ENCODE results near the gene RAI2. TPM values are rescaled to one million over a fixed set of nuclear protein-coding genes. Genes with fewer than 3 reads are reported as not detected.

RAI2 gene
- total RNA-seq, 1 experiment from 2014 or later: 0.18 TPM

DNA sequence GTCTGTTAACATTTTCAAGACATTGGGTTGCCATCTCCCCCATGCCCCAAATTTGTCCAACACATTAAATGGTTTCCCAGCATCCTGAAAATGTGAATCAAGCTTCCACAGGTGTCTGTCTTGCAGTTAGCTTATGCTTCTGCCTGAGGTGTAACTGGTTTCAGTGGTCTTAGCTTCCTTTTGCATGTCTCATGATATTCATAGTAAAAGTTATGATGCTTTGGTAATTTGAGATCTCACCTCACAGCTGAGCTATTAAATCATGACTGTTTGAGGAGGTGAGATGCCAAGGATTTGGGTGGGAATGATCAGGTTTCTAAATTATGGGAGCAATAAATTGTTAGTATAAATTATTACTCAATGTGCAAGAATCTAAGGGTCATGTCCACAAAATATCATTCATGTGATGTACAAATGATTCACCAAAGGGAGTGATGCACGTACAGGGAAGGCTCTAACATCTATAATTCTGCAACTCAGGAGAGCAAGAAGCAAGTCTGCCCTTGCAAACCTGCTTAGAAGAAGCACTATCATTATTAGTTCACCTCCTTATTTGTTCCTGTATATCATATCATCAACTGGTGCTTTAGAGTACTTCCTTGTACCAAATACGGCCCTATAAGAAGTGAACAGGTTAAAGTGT, 17.1 kb upstream of the RAI2 start:
- intact Hi-C loops (cut with micrococcal nuclease; ENCODE audit: unreplicated experiment): no loop called here
- H3K4me1 ChIP-seq: no peaks in the 10 kb centered on the region
- no peak for DNase-seq
- H3K9me3 ChIP-seq: no peaks in the 10 kb centered on the region
- CTCF ChIA-PET: no interaction called here
- POLR2A ChIA-PET: no interaction called here
- no peak overlapping the region for H3K4me3 ChIP-seq (ENCODE audit: low read depth, low read length)
- Mint-ChIP-seq H3K27me3 (ENCODE audit: insufficient read depth, unreplicated experiment) (peaks cover 25% of the 10 kb centered on the region), H3K4me1 (ENCODE audit: low read depth, unreplicated experiment) (no peaks in the 10 kb centered on the region), H3K36me3 (ENCODE audit: insufficient read depth, unreplicated experiment) (no peaks in the 10 kb centered on the region), H3K9me3 (ENCODE audit: unreplicated experiment) (no peaks in the 10 kb centered on the region), H3K4me3 (ENCODE audit: unreplicated experiment) (no peak overlapping the region), H3K27ac (ENCODE audit: unreplicated experiment) (no peak overlapping the region)
- BruUV-seq (replicated peaks): no TSS peak
- no peaks in the 10 kb centered on the region for H3K36me3 ChIP-seq (ENCODE audit: control insufficient read depth, insufficient read depth, low read length)
- TF ChIP-seq CTCF (IDR thresholded peaks at IDR 0.05; ENCODE audit: insufficient read depth in 1 of 2, low read depth in 1 of 2, low read length in 1 of 2, severe bottlenecking in 1 of 2, unreplicated experiment in 1 of 2): no peak
- no peaks in the 10 kb centered on the region for H3K27me3 ChIP-seq (replicated peaks; ENCODE audit: control insufficient read depth, insufficient read depth, low read length)

DNA sequence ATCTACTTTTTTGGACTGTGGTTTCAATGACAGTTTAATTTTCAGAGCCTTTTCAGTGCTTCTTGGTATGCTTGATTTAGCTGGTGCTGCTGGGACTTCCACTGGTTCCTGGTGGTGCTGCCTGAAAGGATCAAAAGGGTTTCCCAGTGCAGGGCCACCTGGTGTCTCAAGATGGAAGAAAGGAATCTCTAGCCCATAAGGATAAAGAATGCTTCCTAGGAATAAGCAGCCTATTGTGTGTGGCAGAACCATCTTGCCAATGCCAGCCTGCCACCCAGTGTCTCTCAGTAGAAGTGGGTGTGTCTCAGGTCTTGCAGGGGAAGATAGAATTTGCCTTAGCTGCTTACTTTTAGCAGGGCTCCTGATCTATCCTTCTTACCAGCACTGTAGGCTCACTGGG, 15.0 kb upstream of the RAI2 start:
- intact Hi-C loops (cut with micrococcal nuclease; ENCODE audit: unreplicated experiment): no loop called here
- Histone ChIP-seq H3K4me1 (no peaks in the 10 kb centered on the region), H3K9me3 (no peaks in the 10 kb centered on the region), H3K4me3 (ENCODE audit: low read depth, low read length) (no peak overlapping the region), H3K36me3 (ENCODE audit: control insufficient read depth, insufficient read depth, low read length) (no peaks in the 10 kb centered on the region), H3K27me3 (replicated peaks; ENCODE audit: control insufficient read depth, insufficient read depth, low read length) (no peaks in the 10 kb centered on the region)
- Mint-ChIP-seq H3K4me3 (ENCODE audit: unreplicated experiment) (no peak overlapping the region), H3K4me1 (ENCODE audit: low read depth, unreplicated experiment) (no peaks in the 10 kb centered on the region), H3K36me3 (ENCODE audit: insufficient read depth, unreplicated experiment) (no peaks in the 10 kb centered on the region), H3K27me3 (ENCODE audit: insufficient read depth, unreplicated experiment) (peaks cover 17% of the 10 kb centered on the region), H3K27ac (ENCODE audit: unreplicated experiment) (no peak overlapping the region), H3K9me3 (ENCODE audit: unreplicated experiment) (no peaks in the 10 kb centered on the region)
- no peak for TF ChIP-seq CTCF (IDR thresholded peaks at IDR 0.05; ENCODE audit: insufficient read depth in 1 of 2, low read depth in 1 of 2, low read length in 1 of 2, severe bottlenecking in 1 of 2, unreplicated experiment in 1 of 2)
- ChIA-PET POLR2A (no interaction called here), CTCF (no interaction called here)
- DNase-seq: no peak
- BruUV-seq (replicated peaks): no TSS peak

DNA sequence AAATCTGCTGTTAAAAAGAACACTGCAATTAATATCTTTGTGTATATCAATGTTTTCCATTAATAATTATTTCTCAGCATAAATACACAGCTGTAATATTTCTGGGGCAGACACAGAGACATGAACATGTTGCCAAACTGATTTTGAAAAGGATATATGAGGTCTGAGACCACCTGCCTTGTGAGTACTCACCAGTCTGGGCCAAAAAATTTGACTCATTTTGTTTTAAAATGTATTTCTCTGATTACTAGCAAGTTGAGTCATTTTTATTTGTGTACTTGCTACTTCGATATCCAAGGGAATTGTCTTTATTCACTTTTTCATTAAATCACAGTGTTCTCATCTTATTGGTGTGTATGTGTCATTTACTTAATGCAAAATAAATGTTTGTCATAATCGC, 8.5 kb upstream of the RAI2 start:
- no peak for TF ChIP-seq CTCF (IDR thresholded peaks at IDR 0.05; ENCODE audit: insufficient read depth in 1 of 2, low read depth in 1 of 2, low read length in 1 of 2, severe bottlenecking in 1 of 2, unreplicated experiment in 1 of 2)
- DNase-seq: no peak
- Histone ChIP-seq H3K9me3 (no peaks in the 10 kb centered on the region), H3K36me3 (ENCODE audit: control insufficient read depth, insufficient read depth, low read length) (no peaks in the 10 kb centered on the region), H3K4me3 (ENCODE audit: low read depth, low read length) (no peak overlapping the region), H3K27me3 (replicated peaks; ENCODE audit: control insufficient read depth, insufficient read depth, low read length) (no peaks in the 10 kb centered on the region), H3K4me1 (no peaks in the 10 kb centered on the region)
- Mint-ChIP-seq H3K27me3 (ENCODE audit: insufficient read depth, unreplicated experiment) (peaks cover 6% of the 10 kb centered on the region), H3K4me3 (ENCODE audit: unreplicated experiment) (no peak overlapping the region), H3K27ac (ENCODE audit: unreplicated experiment) (no peak overlapping the region), H3K9me3 (ENCODE audit: unreplicated experiment) (no peaks in the 10 kb centered on the region), H3K4me1 (ENCODE audit: low read depth, unreplicated experiment) (no peaks in the 10 kb centered on the region), H3K36me3 (ENCODE audit: insufficient read depth, unreplicated experiment) (no peaks in the 10 kb centered on the region)
- POLR2A ChIA-PET: no interaction called here
- intact Hi-C loops (cut with micrococcal nuclease; ENCODE audit: unreplicated experiment): no loop called here
- CTCF ChIA-PET: no interaction called here
- no TSS peak for BruUV-seq (replicated peaks)
